ENCODE measurements around the gene IQCH.
A peak's percentile ranks its signal among the peaks of the same experiment; 100 is the strongest.
"Not testable (repeated sequence)": the region's sequence is repeated elsewhere in the genome, so short reads cannot be mapped to it uniquely, and the experiment has no call there.

IQCH gene

DNA sequence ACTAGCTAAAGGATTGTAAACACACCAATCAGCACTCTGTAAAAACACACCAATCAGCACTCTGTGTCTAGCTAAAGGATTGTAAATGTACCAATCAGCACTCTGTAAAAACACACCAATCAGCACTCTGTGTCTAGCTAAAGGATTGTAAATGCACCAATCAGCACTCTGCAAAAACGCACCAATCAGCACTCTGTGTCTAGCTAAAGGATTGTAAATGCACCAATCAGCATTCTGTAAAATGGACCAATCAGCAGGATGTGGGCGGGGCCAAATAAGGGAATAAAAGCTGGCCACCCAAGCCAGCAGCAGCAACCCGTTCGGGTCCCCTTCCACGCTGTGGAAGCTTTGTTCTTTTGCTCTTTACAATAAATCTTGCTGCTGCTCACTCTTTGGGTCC is 8.0 kb upstream of the IQCH start:
- DNase-seq (ENCODE audit: low spot score), result not testable (repeated sequence)

DNA sequence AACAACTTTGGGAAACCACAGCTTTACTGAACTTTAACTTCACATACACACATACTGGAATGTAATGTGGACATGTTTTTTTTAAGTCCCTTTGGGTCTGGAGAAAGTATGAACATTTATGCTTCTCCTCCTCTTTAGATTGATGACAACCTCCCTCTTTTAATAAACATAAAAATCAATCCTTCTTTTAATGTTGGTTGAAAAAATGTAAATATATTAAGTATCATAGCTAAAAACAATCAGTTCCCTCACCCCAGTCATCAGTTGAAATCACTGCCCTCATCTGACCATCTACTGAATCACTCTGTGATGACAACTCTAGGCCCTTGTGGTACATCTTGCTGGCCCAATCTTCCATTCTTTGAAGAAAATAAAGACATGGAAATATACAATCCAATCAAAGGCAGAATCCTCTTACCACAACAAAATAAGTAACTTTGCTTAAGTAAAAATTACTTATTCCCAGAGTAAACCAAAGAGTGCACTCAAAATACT is 6.5 kb upstream of the IQCH start:
- peak; percentile 21 for DNase-seq (ENCODE audit: low spot score)

DNA sequence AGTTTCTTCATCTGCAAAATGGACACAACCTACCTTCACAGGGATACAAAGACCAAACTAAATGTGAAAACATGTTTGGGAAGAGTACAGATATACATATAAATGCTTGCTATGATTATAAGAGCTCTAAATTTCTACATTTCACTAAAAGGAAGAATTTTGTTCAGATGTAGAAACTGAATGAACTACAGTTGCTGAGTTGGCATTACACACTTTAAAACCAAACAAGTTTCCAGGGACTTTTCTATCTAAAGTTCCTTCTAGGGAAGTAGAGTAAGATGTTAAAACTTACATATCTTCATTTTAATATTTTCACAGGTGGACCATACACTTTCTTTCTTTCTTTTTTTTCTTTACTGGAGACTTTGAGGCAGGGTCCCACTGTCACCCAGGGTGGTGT is 4.8 kb upstream of the IQCH start:
- DNase-seq (ENCODE audit: low spot score), result no peak

DNA sequence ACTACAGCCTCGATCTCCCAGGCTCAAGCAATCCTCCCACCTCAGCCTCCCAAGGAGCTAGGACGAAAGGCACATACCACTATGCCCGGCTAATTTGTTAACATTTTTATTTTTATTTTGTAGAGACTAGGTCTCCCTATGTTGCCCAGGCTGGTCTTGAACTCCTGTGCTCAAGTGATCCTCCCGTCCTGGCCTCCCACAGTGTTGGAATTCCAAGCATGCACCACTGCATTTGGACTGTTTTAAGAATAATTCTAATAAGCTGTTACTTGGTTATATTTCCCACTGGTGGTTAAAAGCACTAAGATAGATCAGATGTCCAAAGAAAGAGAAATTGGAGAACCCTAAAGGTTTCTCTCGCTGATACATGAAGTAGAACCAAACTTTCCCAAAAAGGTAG is 3.3 kb upstream of the IQCH start:
- no peak for DNase-seq (ENCODE audit: low spot score)

DNA sequence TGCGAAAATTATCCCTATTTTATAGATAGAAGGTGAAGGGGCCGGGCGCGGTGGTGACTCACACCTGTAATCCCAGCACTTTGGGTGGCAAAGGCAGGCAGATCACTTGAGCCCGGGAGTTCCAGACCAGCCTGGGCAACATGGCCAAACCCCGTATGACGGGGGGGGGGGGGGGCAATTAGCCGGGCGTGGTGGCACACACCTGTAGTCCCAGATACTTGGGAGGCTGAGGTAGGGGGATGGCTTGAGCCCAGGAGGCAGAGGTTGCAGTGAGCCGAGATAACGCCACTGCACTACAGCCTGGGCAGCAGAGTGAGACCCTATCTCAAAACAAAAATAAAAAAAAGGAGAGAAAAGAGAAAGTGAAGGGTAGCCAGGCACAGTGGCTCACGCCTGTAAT is 1.5 kb upstream of the IQCH start:
- no peak for DNase-seq (ENCODE audit: low spot score)

DNA sequence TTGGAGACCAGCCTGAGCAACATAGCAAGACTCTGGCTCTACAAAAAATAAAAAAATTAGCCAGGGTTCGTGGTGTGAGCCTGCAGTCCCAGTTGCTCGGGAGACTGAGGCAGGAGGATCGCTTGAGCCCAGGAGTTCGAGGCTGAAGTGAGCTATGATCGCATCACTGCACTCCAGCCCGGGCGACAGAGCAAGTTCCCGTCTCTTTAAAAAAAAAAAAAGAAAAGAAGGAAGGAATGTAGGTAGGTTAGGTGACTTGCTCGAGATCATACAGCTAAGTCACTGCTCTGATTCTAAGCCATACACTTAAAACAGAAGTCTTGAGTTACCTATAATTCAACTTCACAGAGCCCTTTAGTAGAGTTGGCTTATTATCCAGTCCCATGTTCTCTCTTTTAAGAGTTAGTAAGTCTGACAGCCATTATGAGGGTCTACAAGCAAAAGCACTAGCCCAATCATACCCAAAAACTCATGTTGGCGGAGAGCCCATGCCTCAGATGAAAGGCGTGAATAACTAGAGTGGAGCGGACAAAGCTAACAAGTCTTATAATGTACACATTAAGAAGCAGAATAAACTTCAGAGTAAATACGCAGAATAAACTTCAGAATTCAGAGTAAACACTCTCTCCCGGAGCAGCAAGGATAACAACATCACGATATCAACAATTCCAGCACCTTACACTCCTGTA is 893 bp upstream of the IQCH start:
- DNase-seq (ENCODE audit: low spot score), result peak; percentile 32

DNA sequence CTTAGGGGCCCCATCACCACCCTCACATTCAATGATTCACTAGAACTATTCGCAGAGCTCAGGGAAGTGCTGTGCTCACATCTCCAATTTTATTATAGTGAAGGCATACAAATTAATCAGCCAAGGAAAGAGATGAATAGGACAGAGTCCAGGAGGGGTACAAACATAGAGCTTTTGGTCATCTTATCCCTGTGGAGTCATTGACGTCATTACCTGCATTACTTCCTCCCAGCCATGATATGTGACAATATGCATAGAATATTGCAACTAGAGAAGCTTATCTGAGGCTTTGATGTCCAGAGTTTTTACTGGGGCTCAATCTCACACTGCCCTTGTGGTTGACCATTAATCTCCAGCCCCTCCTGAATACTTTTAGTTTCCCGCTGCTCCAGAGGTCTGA is 1.5 kb downstream of the IQCH start:
- no peak for DNase-seq (ENCODE audit: low spot score)

DNA sequence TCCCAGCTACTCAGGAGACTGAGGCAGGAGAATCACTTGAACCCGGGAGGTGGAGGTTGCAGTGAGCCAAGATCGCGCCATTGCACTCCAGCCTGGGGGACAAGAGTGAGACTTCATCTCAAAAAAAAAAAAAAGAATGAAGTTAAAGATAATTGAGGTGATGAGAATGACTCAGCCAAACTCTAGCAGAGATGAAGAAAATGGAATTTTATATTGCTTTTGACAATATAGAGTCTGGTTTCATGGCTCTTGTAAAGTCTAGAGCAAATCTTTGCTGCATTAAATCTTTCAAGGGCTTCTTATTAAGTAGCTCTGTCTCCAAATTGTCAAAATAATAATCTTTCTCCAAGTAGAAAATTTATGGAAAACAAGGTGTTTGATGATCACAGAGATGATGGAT is 3.8 kb downstream of the IQCH start:
- DNase-seq (ENCODE audit: low spot score), result not testable (repeated sequence)

DNA sequence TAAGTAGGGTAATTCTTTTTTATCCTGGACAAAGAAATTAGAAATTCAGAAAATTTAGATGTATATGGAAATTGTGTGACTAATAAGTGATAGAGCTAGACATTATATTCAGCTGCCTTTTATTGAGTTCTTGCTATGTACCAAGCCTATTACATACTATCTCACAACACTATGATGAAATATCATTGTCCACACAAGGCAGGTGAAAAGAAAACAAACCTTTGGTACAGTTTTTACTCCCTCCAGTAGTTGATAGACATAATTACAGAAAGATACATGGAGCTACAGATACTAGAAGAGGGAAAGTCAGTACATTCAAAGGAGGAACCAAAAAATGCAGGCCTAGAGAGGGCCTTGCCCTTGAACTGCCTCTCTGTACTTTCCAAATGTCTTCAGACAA is 4.8 kb downstream of the IQCH start:
- DNase-seq (ENCODE audit: low spot score), result no peak

DNA sequence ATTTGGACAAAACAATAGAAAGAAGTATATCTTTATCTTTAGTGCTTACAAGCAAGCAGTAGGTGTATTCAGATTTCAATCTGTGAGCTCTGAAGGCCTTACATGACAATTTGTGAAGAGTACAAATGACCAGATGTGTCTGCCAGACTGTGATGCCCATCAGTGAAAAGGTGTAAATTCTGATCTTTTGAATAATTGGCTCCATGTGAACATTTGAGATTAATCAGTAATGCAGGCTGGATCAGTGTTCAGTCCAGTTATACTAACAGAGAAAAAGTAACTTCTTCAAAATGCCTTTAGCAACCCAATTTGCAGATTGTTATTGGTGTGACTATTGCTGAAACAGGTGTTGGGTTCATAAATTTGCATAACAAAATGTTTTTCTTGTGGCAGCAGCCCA is 5.2 kb downstream of the IQCH start:
- no peak for DNase-seq (ENCODE audit: low spot score)

DNA sequence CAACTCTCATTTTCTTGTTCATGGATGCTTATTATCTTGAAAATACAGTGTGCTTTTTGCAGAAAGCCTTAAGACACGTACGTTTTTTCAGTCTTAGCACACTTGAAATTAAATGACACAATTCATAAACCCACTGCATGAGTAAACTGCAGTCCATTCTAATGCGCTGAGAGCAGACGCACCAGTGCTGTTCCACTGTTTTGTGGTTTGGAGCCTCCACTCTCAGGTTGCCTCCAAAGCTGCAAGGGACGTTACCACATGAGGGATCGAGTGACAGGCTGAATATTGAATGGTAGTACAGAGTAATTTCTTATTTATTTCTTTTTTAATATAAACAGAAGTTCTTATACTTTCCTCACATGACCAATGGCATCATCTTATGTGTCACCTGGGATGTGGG is 12.3 kb downstream of the IQCH start:
- no peak for DNase-seq (ENCODE audit: low spot score)

DNA sequence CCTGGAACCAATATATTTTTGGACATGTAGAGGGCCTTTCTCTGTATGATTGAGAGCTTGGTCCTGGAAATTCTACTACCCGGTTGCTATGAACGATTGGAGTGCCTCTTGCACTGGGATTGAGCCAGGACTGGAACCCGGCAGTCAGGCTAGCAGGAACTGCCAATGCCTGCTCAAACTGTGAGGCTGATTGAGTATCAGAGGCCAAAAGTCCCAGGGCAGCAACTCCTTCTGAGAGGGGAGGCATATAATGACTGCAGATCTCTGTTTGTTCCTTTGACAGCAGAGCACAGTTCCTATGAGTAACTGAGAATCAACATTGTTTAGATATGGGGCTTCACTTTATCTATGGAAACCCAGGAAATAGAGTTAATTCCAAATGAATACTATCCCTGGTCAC is 12.9 kb downstream of the IQCH start:
- no peak for DNase-seq (ENCODE audit: low spot score)

DNA sequence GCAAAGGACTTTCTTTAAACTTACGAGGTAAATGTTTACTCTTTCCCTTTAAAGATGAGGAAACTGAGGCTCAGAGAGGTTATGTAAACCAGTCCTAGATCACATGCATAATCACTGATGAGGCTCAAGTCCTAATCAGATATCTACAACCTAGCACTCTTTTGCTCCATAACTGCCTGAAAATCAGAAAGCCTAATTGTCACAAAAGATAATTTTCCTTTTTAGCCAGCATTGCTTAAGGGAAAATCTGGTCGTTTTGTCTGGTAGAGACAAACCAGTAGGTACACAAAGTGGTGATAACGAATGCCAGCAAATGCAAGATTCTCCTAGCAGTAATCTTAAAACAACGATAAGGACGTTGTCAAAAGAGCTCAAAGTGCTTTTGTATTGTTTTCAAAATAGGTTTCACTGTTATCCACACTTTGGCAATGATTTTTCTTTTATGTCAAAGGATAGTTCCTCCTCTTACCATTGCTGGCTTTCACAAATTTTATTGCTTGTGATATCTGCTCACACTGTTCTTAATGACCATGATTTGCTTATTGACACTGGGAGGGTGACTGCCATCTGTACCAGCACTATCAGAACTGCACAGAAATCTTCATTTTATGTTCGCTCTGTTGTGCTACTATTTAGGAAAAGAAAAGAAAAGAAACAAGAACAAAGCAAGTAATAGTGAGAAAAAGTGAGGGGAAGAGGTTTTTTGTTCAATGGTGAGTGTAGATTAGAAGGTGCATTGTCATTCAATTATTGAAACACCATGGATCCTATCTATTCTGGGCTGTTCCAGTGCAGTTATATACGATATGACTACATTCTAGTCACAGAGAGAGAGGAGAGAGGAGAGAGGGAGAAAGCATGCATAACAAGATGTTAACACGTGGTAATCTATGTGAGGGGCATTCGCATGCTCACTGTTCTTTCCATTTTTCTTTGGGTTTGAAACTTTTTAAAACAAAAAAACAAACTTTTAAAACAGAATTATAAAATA is 13.7 kb downstream of the IQCH start:
- no peak for DNase-seq (ENCODE audit: low spot score)

DNA sequence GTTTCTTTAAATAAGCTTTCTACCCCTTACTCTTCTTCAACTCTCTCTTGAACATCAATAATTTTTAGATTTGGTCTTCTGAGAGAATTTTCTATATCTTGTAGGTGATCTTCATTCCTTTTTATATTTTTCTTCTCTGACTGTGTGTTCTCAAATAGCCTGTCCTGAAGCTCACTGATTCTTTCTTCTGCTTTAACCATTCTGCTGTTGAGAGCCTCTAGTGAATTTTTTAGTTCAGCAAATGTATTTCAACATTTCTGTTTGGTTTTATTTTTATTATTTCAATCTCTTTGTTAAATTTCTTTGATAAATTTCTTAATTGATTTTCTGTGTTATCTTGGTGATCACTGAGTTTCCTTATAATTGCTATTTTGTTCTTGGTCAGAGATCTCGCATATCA is 19.6 kb downstream of the IQCH start:
- no peak for DNase-seq (ENCODE audit: low spot score)

DNA sequence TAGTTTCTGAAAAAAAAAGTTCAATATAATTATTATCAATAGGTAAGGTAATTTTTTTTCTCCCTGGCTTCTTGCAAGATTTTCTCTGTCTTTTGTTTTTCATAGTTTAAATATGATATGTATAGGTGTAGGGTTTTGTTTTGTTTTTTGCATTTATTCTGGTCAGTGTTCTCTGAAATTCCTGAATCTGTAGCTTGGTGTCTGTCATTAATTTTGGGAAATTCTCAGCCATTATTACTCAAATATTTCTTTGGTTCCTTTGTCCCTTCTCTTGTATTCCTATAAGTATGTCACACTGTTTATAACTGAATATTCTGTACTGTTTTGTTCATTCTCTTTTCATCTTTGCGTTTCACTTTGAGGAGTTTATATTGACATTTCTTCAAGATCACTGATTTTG is 22.1 kb downstream of the IQCH start:
- no peak for DNase-seq (ENCODE audit: low spot score)

DNA sequence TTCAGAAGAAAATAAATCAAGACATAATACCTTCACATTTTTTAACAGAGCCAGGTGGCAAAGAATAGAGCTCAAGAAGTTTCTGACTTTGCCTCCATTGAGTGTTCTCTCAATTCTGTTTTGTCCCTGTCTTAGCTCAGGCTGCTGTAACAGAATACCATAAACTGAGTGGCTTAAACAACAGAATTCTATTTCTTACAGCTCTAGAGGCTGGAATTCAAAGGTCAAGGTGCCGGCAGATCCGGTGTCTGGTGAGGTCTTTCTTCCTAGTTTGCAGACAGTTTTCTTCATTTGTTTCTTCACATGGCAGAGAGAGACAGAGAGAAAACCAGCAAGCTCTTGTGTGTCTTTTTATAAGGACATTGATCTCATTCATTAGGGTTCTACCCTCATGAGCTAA is 25.6 kb downstream of the IQCH start:
- DNase-seq (ENCODE audit: low spot score), result no peak

DNA sequence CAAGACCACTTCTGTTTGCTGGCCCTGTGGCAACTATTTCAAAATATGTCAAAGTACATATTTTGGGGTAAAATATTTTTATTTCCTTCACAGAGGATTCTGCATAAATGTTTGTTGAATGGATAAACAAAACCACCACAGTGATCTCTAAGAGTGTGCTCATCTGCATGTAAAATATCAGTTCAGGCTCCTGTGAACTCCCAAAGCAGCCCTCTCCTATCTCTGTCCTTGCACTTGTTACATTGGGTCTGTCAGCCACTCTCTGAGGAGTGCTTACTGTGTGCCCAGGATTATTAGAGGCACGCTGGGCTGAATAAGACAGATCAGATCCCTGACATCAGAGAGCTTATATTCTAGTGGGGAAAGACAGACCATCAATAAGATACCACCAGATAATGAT is 27.1 kb downstream of the IQCH start:
- no peak for DNase-seq (ENCODE audit: low spot score)

DNA sequence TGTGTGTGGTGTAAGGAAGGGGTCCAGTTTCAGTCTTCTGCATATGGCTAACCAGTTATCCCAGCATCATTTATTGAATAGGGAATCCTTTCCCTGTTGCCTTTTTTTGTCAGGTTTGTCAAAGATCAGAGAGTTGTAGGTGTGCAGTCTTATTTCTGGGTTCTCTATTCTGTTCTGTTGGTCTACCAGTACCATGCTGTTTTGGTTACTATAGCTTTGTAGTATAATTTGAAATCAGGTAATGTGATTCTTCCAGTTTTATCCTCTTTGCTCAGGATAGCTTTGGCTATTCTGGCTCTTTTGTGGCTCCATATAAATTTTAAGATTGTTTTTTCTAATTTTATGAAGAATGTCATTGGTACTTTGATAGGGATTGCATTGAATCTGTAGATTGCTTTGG is 31.0 kb downstream of the IQCH start:
- DNase-seq (ENCODE audit: low spot score), result not testable (repeated sequence)

DNA sequence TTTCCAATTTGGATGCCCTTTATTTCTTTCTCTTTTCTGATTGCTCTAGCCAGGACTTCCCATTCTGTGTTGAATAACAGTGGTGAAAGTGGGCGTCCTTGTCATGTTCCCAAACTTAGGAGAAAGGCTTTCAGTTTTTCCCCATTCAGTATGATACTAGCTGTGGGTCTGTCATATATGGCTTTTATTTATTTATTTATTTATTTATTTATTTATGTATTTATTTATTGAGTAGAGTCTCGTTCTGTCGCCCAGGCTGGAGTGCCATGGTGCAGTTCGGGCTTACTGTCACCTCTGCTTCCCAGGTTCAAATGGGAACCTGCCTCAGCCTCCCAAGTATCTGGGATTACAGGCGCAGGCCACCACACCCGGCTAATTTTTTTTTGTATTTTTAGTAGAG is 31.8 kb downstream of the IQCH start:
- DNase-seq (ENCODE audit: low spot score), result not testable (repeated sequence)

DNA sequence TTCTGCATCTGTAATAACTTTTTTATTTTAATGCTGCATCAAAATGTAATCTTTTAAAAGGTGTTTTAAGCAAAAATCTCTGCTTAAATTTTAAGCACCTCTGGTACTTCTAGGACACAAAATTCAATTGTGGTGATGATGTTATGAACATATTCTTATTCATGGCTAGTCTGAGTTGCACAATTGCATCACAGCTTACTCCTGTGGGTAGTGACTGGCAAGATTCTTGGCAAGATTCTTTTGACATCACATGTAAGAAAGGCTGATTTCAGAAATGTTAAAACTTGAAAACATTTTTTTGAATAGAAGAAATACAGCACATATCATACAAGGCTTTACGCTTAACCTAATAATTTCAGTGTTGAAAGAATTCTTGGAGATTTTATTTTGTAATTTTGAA is 35.7 kb downstream of the IQCH start:
- DNase-seq (ENCODE audit: low spot score), result no peak

DNA sequence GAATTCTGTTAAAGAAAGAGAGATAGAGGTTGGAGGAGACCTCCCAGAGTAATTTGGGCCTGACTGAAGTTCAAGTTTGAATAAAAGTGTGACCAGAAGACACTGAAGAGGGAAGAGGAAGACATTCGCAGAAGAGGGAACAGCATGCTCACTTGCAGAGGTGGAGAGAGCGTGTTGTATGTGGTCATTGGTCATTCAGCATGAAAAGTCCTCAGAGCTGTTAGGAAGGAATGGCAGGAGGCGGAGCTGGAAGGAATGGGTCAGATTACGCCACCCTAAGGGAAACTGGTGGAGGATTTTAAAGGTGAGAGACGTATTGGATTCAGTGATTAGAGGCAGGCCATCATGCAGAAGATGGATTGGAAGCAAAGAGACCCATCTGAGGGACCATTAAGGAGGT is 41.6 kb downstream of the IQCH start:
- no peak for DNase-seq (ENCODE audit: low spot score)

DNA sequence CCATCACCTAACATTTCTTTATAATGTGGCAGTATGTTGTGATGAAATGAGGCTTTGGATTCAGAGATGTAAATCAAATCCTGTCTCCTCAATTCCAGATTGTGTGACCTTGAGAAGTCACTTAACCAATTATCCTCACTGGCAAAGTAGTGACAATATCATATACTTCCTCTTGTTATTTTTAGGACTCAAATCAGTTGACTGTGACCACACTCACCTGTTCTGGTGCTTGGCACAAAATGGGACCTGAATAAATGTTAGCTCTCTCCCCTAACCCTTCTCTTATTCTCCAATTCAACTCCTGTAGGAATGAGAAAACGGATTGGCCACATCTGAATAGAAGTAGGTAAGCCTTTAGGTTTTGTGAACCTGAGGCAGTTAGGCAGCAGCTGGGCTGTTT is 42.1 kb downstream of the IQCH start:
- DNase-seq (ENCODE audit: low spot score), result no peak

DNA sequence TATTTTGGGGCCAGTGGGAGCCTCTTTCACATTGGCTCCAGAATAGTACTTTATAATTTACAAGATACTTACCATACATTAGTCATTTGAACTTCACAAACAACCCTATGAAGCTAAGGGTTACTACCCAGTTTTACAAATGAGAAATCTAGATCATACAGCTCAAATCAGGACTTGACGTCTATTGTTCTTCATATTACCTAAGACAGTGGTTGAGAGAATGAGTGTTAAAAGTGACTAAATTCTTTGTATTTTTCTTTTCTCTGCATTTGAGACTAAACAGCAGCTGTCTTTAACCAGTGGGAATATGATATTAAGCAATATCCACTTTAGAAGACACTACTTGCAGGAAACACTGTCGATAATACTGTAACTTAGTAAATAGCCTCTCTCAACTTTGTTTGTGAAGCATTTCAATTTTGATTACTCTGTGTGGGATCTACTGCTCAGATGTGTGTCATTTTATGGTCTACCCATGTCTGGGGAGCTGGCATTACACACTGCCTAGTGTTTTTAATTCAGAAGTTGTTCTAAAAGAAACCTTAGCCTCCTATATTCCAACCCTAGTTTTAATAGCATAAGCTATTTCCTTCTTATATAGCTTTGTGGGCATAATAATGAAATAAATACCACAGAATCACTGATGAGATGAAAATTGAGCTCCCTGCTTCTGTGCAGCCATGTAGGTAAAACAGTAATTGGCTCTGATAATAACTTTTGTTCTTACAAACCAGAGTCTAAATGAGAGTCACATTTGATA is 45.9 kb downstream of the IQCH start:
- no peak for DNase-seq (ENCODE audit: low spot score)
